Measurements from ENCODE around the gene NBPF19. TPM values are rescaled to one million over a fixed set of nuclear protein-coding genes. Genes with fewer than 3 reads are reported as not detected.
"Not testable (repeated sequence)": the region's sequence is repeated elsewhere in the genome, so short reads cannot be mapped to it uniquely, and the experiment has no call there.

Gene NBPF19
- polyA plus RNA-seq, 1 of the 3 experiments (the other 2 are of a cell fraction): 5.5 TPM

DNA sequence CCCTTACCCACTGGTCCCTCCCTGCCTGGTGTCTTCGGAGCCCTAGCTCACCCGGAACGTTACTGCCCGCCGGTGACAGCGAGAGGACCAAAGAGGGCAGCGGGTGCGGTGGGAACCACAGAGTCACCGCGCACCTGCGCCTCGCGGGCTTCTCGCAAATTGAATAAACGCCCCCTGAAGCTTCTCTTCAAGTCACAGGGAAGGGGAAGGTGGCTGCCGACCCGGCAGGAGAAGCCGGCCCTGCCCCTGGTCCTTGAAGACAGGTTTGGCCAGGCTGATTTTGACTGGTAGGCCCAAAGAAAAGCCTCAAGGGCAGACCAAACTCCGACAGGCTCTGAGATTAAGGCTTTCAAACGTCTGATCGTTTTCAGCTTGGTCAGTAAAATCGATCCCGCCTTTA is 87.0 kb downstream of the NBPF19 start:
- CTCF ChIA-PET; H3F3A ChIP-seq (replicated peaks; ENCODE audit: insufficient read depth); DNase-seq; H3K9me3 ChIP-seq; H3K79me2 ChIP-seq (ENCODE audit: insufficient read depth); H4K20me1 ChIP-seq (ENCODE audit: insufficient read depth); H3K27ac ChIP-seq (ENCODE audit: low read depth in 2 of 2, low read length in 1 of 2); H3K9me2 ChIP-seq; H2AFZ ChIP-seq (ENCODE audit: low read depth); H3K4me1 ChIP-seq (ENCODE audit: control insufficient read depth in 1 of 2, insufficient read depth in 2 of 2, low read depth in 1 of 2, low read length in 1 of 2); H3K9ac ChIP-seq; POLR2A ChIA-PET; H3K4me3 ChIP-seq (ENCODE audit: low read depth in 2 of 2, low read length in 1 of 2); H3K27me3 ChIP-seq (ENCODE audit: insufficient read depth); H3K36me3 ChIP-seq (replicated peaks in 1 of 2; ENCODE audit: control insufficient read depth in 1 of 2, insufficient read depth in 2 of 2, low read length in 1 of 2); H3K4me2 ChIP-seq: not testable (repeated sequence)
- 97% methylated on average over 6 of the region's 23 CpGs for WGBS (ENCODE audit: low lambda C conversion rate)

DNA sequence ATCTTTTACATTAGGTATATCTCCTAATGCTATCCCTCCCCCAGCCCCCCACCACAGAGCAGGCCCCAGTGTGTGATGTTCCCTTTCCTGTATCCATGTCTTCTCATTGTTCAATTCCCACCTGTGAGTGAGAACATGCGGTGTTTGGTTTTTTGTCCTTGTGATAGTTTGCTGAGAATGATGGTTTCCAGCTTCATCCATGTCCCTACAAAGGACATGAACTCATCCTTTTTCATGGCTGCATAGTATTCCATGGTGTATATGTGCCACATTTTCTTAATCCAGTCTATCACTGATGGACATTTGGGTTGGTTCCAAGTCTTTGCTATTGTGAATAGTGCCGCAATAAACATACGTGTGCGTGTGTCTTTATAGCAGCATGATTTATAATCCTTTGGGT is 90.6 kb downstream of the NBPF19 start:
- H3K36me3 ChIP-seq (replicated peaks in 1 of 2; ENCODE audit: control insufficient read depth in 1 of 2, insufficient read depth in 2 of 2, low read length in 1 of 2); H4K20me1 ChIP-seq (ENCODE audit: insufficient read depth); H3K4me1 ChIP-seq (ENCODE audit: control insufficient read depth in 1 of 2, insufficient read depth in 2 of 2, low read depth in 1 of 2, low read length in 1 of 2); H3K79me2 ChIP-seq (ENCODE audit: insufficient read depth); H3K9me3 ChIP-seq; H3F3A ChIP-seq (replicated peaks; ENCODE audit: insufficient read depth); POLR2A ChIA-PET; H3K27me3 ChIP-seq (ENCODE audit: insufficient read depth); H3K4me2 ChIP-seq; H2AFZ ChIP-seq (ENCODE audit: low read depth); H3K4me3 ChIP-seq (ENCODE audit: low read depth in 2 of 2, low read length in 1 of 2); H3K9ac ChIP-seq; CTCF ChIA-PET; H3K9me2 ChIP-seq; DNase-seq; H3K27ac ChIP-seq (ENCODE audit: low read depth in 2 of 2, low read length in 1 of 2): not testable (repeated sequence)
- WGBS (ENCODE audit: low lambda C conversion rate): 14% methylated on average over 1 of the region's 4 CpGs

DNA sequence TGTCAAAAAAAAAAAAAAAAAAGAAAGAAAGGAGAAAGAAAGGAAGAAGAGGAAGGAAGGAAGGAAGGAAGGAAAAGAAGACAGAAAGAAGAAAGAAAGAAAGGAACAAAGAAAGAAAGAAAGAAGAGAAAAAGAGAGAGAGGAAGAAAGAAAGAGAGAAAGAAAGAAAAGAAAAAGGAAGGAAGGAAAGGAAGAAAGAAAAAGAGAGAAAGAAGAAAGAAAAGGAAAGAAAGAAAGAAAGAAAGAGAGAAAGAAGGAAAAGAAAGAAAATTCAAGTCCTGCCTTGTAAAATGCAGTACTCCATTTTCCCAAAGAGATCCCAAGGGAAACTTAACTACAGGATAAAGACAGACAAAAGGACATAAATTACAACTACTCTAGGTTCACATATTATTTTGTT is 97.9 kb downstream of the NBPF19 start:
- H3K79me2 ChIP-seq (ENCODE audit: insufficient read depth); H3K9me2 ChIP-seq; H3F3A ChIP-seq (replicated peaks; ENCODE audit: insufficient read depth); H2AFZ ChIP-seq (ENCODE audit: low read depth); H3K4me3 ChIP-seq (ENCODE audit: low read depth in 2 of 2, low read length in 1 of 2); H4K20me1 ChIP-seq (ENCODE audit: insufficient read depth); H3K27me3 ChIP-seq (ENCODE audit: insufficient read depth); POLR2A ChIA-PET; H3K4me1 ChIP-seq (ENCODE audit: control insufficient read depth in 1 of 2, insufficient read depth in 2 of 2, low read depth in 1 of 2, low read length in 1 of 2); CTCF ChIA-PET; H3K9me3 ChIP-seq; H3K36me3 ChIP-seq (replicated peaks in 1 of 2; ENCODE audit: control insufficient read depth in 1 of 2, insufficient read depth in 2 of 2, low read length in 1 of 2); H3K27ac ChIP-seq (ENCODE audit: low read depth in 2 of 2, low read length in 1 of 2); DNase-seq; H3K4me2 ChIP-seq; H3K9ac ChIP-seq: not testable (repeated sequence)

DNA sequence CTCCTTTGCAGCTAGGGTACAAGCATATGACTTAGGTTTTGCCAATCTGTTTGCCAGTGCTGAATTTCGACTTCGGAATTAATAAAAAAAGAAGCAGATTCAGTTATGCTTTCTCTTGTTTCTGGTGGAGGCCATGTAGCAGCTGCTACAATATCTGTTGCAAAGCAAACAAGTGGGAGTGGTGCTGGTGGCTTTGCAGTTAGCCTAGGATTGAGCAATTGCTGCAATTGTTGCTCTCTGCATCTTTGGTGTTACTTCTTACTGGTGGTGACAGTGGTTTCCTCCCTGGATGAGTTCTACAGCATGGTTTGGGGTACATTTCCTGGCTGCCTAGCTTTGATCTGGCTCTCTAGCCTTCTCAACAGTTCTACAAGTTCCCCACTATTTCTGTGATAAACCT is 110.7 kb downstream of the NBPF19 start:
- H3F3A ChIP-seq (replicated peaks; ENCODE audit: insufficient read depth); CTCF ChIA-PET; POLR2A ChIA-PET; H3K4me2 ChIP-seq; H4K20me1 ChIP-seq (ENCODE audit: insufficient read depth); H3K4me3 ChIP-seq (ENCODE audit: low read depth in 2 of 2, low read length in 1 of 2); H3K9ac ChIP-seq; H3K79me2 ChIP-seq (ENCODE audit: insufficient read depth); H3K4me1 ChIP-seq (ENCODE audit: control insufficient read depth in 1 of 2, insufficient read depth in 2 of 2, low read depth in 1 of 2, low read length in 1 of 2); H2AFZ ChIP-seq (ENCODE audit: low read depth); H3K9me3 ChIP-seq; H3K9me2 ChIP-seq; H3K27ac ChIP-seq (ENCODE audit: low read depth in 2 of 2, low read length in 1 of 2); H3K27me3 ChIP-seq (ENCODE audit: insufficient read depth); DNase-seq; H3K36me3 ChIP-seq (replicated peaks in 1 of 2; ENCODE audit: control insufficient read depth in 1 of 2, insufficient read depth in 2 of 2, low read length in 1 of 2): not testable (repeated sequence)
- 54% methylated on average over 2 of the region's 2 CpGs for WGBS (ENCODE audit: low lambda C conversion rate)

Other genes starting within 250 kb of the NBPF19 start
- not detected in 2 replicates for gene PPIAL4C, start 108.8 kb downstream of the NBPF19 start, polyA plus RNA-seq (2012; rRNA removed)